Right lobe of liver (tissue), 4 donors: Measurements from ENCODE around the gene OSBPL5.

Source experiments
- CTCF ChIP-seq, 4 donors: fragments of 200-600 bp in 3 of 4; fragments of 450-650 bp in 1 of 4; IDR thresholded peaks; one replicate each; pipeline versions ENCODE4 v1.5.1 to v1.8.0; 2016 to 2022; ENCODE audit warnings: antibody characterized with exemption in 4 of 4, mild to moderate bottlenecking in 2 of 4
- POLR2A ChIP-seq: fragments of 450-650 bp; IDR thresholded peaks from one replicate; pipeline ENCODE4 v1.6.1; 2017; ENCODE audit warnings: antibody characterized with exemption, mild to moderate bottlenecking
- donor health status: DM: no; HTN: no; CAD: no.
- donor health status: DM: no; HTN: no; CAD: no.
- donor health status: DM: no; HTN: yes; CAD: no.

GRCh38 chr11:3087373-3087772 is 77.7 kb downstream of the OSBPL5 start:
- no peak for TF ChIP-seq CTCF (IDR thresholded peaks at IDR 0.05)
- TF ChIP-seq POLR2A = no peak
